22Rv1 (cell line): ENCODE data around the gene PCDH9.

Source experiments
- ZFX ChIP-seq: fragments of 450-650 bp; IDR thresholded peaks from 2 replicates; pipeline ENCODE4 v1.6.1; 2017; ENCODE audit warnings: antibody characterized with exemption, borderline replicate concordance
- TF ChIP-seq, protein P1 (sequence below): fragments of 450-650 bp; IDR thresholded peaks from 2 replicates; pipeline ENCODE4 v1.5.1; 2017; ENCODE audit warnings: mild to moderate bottlenecking

DNA sequence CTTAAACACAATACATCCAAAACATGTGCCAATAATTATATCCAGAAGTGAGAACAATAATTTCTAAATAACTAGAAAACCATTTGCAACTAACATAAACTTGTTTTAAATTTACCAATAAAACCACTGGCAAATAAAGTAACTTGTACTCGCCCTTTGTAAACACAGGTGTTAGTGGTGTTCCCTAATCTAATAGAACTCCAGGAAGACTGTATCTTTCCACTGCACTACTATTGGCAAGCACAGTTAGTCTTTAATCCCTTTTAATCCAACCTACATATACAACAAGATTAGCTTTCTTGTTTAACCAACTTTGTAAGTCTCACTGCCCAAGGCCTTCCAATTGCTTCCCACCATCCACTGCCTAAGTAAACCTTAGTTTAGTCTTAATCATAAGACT, 79.5 kb downstream of the PCDH9 start:
- no peak for TF ChIP-seq ZFX
- TF ChIP-seq, protein P1, sequence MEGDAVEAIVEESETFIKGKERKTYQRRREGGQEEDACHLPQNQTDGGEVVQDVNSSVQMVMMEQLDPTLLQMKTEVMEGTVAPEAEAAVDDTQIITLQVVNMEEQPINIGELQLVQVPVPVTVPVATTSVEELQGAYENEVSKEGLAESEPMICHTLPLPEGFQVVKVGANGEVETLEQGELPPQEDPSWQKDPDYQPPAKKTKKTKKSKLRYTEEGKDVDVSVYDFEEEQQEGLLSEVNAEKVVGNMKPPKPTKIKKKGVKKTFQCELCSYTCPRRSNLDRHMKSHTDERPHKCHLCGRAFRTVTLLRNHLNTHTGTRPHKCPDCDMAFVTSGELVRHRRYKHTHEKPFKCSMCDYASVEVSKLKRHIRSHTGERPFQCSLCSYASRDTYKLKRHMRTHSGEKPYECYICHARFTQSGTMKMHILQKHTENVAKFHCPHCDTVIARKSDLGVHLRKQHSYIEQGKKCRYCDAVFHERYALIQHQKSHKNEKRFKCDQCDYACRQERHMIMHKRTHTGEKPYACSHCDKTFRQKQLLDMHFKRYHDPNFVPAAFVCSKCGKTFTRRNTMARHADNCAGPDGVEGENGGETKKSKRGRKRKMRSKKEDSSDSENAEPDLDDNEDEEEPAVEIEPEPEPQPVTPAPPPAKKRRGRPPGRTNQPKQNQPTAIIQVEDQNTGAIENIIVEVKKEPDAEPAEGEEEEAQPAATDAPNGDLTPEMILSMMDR: no peak
